MCF 10A (cell line): ENCODE measurements around the gene TET3. TPM values are rescaled to one million over a fixed set of nuclear protein-coding genes. Genes with fewer than 3 reads are reported as not detected.

Experiments
- BruUV-seq: library from RNA; stranded (reverse); fragments of 400-500 nt; replicated peaks from 2 replicates; lab custom pipeline; 2021; lab: Mats Ljungman, UMichigan
- CTCF ChIA-PET: fragments of 300-600 bp; sonication (Branson Sonifier 250); formaldehyde crosslinking; extraction: SDS; loops from one replicate; lab custom pipeline; 2021; ENCODE audit warnings: antibody characterized with exemption, inconsistent platforms; lab: Yijun Ruan, JAX
- POLR2A ChIA-PET: fragments of 300-600, 350-650 bp; sonication (Branson Sonifier 250); formaldehyde crosslinking; extraction: SDS; loops from one replicate; lab custom pipeline; 2020; ENCODE audit warnings: antibody characterized with exemption, inconsistent platforms; lab: Yijun Ruan, JAX
- DNase-seq: peaks from one replicate; pipeline ENCODE4 v3.0.0-alpha.2; 2018; ENCODE audit not compliant: unreplicated experiment
- H3K27ac Mint-ChIP-seq: one replicate; pipeline ENCODE4 v1.8.0; 2022; ENCODE audit warnings: mild to moderate bottlenecking, low read depth, mixed read lengths; ENCODE audit not compliant: unreplicated experiment
- H3K27me3 Mint-ChIP-seq: one replicate; pipeline ENCODE4 v1.8.0; 2022; ENCODE audit warnings: mixed read lengths; ENCODE audit not compliant: insufficient read depth, unreplicated experiment
- H3K36me3 Mint-ChIP-seq: one replicate; pipeline ENCODE4 v1.8.0; 2022; ENCODE audit warnings: mild to moderate bottlenecking, moderate library complexity, mixed read lengths; ENCODE audit not compliant: insufficient read depth, unreplicated experiment
- H3K4me1 Mint-ChIP-seq: one replicate; pipeline ENCODE4 v1.8.0; 2022; ENCODE audit warnings: mixed read lengths; ENCODE audit not compliant: insufficient read depth, unreplicated experiment
- H3K4me3 Mint-ChIP-seq: one replicate; pipeline ENCODE4 v1.8.0; 2022; ENCODE audit warnings: mild to moderate bottlenecking, moderate library complexity, mixed read lengths; ENCODE audit not compliant: unreplicated experiment
- H3K9me3 Mint-ChIP-seq: one replicate; pipeline ENCODE4 v1.8.0; 2022; ENCODE audit warnings: mixed read lengths; ENCODE audit not compliant: unreplicated experiment
- intact Hi-C: fragments of 100-400 bp; cut with micrococcal nuclease; formaldehyde crosslinking; loops from 2 replicates; pipeline ENCODE4 v1.14.1; 2022
- total RNA-seq: library from RNA; stranded (reverse); gene quantifications from 2 replicates; pipeline ENCODE4 v1.2.3, GENCODE V29; 2022
- TF ChIP-seq, protein P1 (sequence below): fragments of 200-600 bp; IDR thresholded peaks from one replicate; pipeline ENCODE4 v1.8.0; 2022; ENCODE audit warnings: antibody characterized with exemption, mild to moderate bottlenecking; ENCODE audit not compliant: unreplicated experiment

Gene TET3
- total RNA-seq, 1 experiment from 2014 or later, result 17.5 TPM

DNA sequence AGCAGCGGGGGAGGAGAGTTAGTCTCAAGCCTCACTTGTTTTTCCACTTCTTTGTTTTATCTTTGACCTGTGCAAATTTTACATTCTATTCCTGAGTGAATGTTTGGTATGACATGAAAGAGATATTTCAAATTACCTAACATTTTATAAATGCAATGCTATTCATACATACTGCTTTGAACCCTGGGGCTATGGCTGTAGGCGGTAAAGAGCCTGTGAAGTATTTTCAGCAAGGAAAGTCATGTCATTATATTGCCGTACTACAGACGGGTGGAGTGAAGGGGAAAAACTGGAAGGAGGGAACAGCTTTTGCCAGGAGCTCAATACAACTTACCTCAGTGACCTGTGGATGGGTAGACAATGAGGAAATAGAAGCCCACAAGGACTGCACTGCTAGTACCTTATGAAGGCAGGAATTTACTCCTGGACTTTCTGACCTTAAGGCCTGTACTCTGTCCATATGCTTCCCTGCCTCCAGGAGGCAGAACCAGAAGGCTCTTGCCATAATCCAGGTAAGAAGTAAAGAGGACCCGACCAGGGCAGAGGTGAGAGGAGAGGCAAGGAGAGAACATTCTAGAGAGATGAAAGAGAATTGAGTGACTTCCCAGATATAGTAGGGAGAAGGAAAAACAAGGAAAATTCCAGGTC is 28.4 kb upstream of the TET3 start:
- DNase-seq, result no peak
- Mint-ChIP-seq H3K4me3 (no peak overlapping the region), H3K27me3 (no peaks in the 10 kb centered on the region), H3K27ac (no peak overlapping the region), H3K4me1 (peaks cover 10% of the 10 kb centered on the region), H3K36me3 (peaks cover 95% of the 10 kb centered on the region), H3K9me3 (no peaks in the 10 kb centered on the region)
- TF ChIP-seq, protein P1, sequence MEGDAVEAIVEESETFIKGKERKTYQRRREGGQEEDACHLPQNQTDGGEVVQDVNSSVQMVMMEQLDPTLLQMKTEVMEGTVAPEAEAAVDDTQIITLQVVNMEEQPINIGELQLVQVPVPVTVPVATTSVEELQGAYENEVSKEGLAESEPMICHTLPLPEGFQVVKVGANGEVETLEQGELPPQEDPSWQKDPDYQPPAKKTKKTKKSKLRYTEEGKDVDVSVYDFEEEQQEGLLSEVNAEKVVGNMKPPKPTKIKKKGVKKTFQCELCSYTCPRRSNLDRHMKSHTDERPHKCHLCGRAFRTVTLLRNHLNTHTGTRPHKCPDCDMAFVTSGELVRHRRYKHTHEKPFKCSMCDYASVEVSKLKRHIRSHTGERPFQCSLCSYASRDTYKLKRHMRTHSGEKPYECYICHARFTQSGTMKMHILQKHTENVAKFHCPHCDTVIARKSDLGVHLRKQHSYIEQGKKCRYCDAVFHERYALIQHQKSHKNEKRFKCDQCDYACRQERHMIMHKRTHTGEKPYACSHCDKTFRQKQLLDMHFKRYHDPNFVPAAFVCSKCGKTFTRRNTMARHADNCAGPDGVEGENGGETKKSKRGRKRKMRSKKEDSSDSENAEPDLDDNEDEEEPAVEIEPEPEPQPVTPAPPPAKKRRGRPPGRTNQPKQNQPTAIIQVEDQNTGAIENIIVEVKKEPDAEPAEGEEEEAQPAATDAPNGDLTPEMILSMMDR, result no peak
- intact Hi-C loops, result no loop called here
- ChIA-PET CTCF (interaction anchor here (0.6 to 1.4 kb wide), 5 partner anchors 10 to 854 kb away, joined by 3 to 4 read pairs (median 3); no protein-coding TSS in a partner anchor), POLR2A (interaction anchor here (1.4 kb wide), 1 partner anchor 25 kb away, joined by 7 read pairs; no protein-coding TSS in a partner anchor)
- no TSS peak for BruUV-seq

DNA sequence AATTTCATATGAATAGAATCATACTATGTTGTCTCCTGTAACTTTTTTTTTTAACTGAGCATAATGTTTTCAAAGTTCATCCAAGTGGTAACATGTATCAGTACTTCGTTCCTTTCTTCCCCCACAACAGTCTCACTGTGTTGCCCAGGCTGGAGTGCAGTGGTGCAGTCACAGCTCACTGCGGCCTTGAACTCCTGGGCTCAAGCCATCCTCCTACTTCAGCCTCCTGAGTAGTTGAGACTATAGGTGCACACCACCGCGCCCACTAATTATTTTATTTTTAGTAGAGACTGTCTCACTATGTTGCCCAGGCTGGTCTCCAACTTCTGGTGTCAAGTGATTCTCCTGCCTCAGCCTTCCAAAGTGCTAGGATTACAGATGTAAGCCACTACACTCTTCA is 23.4 kb upstream of the TET3 start:
- no TSS peak for BruUV-seq
- ChIA-PET POLR2A (interaction anchor here (1.5 kb wide), 1 partner anchor 21 kb away, joined by 3 read pairs; no protein-coding TSS in a partner anchor), CTCF (no interaction called here)

DNA sequence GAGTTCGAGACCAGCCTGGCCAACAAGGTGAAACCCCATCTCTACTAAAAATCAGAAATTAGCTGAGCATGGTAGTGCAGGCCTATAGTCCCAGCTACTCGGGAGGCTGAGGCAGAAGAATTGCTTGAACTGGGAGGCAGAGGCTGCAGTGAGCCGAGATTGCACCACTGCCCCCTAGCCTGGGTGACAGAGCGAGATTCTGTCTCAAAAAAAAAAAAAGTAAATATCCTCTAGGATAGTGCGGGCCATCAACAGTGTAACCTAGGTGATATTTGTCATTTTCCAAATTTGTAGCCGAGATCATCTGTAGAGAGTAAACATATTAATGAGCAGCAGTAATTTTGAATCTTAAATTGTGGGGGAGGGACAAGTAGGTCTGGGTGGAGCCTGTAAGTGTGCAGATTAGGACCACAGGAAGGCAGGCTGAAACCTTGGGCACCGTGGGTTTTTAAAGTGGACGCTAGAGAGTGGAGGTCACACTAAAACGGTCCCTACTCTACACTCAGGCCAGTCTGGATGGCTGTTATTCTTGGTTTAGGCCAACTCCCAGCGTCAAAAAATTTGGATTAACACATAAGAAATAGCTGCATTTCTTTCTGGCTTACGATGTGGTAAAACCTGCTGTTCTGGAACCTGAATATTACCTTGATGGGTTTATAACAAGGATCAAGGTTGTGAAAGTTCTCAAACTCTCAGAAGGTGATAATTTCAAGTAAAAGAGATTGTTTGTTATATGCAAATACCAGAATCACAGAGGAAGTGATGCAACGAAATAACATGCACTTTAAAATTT is 22.7 kb upstream of the TET3 start:
- Mint-ChIP-seq H3K27me3 (no peaks in the 10 kb centered on the region), H3K27ac (no peak overlapping the region), H3K4me3 (no peak overlapping the region), H3K4me1 (no peaks in the 10 kb centered on the region), H3K36me3 (peaks cover 59% of the 10 kb centered on the region), H3K9me3 (no peaks in the 10 kb centered on the region)
- DNase-seq, result no peak
- ChIA-PET POLR2A (interaction anchor here (1.5 kb wide), 1 partner anchor 20 kb away, joined by 3 read pairs; no protein-coding TSS in a partner anchor), CTCF (no interaction called here)
- TF ChIP-seq, protein P1, result no peak
- BruUV-seq, result TSS peak; percentile 20
- intact Hi-C loops, result no loop called here

More for the DNA sequence above, 23.4 kb upstream of the TET3 start:
- Mint-ChIP-seq H3K36me3 (peaks cover 66% of the 10 kb centered on the region), H3K9me3 (no peaks in the 10 kb centered on the region), H3K4me1 (no peaks in the 10 kb centered on the region), H3K27ac (no peak overlapping the region), H3K4me3 (no peak overlapping the region), H3K27me3 (no peaks in the 10 kb centered on the region)
- intact Hi-C loops, result no loop called here
- TF ChIP-seq, protein P1, result no peak
- DNase-seq, result no peak

DNA sequence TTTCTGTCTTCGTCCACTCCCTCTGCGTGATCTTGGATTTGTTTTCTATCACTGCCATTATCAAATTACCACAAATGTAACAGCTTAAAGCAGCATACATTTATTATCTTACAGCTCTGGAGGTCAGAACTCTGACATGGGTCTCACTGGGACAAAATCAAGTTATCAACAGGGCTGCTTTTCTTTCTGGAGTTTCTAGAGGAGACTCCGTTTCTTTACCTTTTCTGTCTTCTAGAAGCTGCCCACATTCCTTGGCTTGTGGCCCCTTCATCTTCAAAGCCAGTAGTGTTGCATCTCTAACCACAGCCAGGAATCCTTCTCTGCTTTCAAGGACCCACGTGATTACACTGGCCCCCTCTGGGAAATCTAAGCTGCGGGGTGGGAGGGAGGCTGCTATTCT is 21.9 kb upstream of the TET3 start:
- CTCF ChIA-PET, result no interaction called here
- peaks cover 51% of the 10 kb centered on the region for H3K36me3 Mint-ChIP-seq
- DNase-seq, result no peak
- no peak overlapping the region for H3K4me3 Mint-ChIP-seq
- TF ChIP-seq, protein P1, result no peak
- no peaks in the 10 kb centered on the region for H3K27me3 Mint-ChIP-seq
- H3K4me1 Mint-ChIP-seq, result no peaks in the 10 kb centered on the region
- no TSS peak for BruUV-seq
- POLR2A ChIA-PET, result no interaction called here
- intact Hi-C loops, result no loop called here
- H3K9me3 Mint-ChIP-seq, result no peaks in the 10 kb centered on the region
- H3K27ac Mint-ChIP-seq, result no peak overlapping the region
